Measurements from ENCODE around the gene GOLGA5. TPM values are rescaled to one million over a fixed set of nuclear protein-coding genes. Genes with fewer than 3 reads are reported as not detected.
"Not testable (repeated sequence)": the region's sequence is repeated elsewhere in the genome, so short reads cannot be mapped to it uniquely, and the experiment has no call there.

Gene GOLGA5, protein sequence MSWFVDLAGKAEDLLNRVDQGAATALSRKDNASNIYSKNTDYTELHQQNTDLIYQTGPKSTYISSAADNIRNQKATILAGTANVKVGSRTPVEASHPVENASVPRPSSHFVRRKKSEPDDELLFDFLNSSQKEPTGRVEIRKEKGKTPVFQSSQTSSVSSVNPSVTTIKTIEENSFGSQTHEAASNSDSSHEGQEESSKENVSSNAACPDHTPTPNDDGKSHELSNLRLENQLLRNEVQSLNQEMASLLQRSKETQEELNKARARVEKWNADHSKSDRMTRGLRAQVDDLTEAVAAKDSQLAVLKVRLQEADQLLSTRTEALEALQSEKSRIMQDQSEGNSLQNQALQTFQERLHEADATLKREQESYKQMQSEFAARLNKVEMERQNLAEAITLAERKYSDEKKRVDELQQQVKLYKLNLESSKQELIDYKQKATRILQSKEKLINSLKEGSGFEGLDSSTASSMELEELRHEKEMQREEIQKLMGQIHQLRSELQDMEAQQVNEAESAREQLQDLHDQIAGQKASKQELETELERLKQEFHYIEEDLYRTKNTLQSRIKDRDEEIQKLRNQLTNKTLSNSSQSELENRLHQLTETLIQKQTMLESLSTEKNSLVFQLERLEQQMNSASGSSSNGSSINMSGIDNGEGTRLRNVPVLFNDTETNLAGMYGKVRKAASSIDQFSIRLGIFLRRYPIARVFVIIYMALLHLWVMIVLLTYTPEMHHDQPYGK
- total RNA-seq, result 32.7 TPM

DNA sequence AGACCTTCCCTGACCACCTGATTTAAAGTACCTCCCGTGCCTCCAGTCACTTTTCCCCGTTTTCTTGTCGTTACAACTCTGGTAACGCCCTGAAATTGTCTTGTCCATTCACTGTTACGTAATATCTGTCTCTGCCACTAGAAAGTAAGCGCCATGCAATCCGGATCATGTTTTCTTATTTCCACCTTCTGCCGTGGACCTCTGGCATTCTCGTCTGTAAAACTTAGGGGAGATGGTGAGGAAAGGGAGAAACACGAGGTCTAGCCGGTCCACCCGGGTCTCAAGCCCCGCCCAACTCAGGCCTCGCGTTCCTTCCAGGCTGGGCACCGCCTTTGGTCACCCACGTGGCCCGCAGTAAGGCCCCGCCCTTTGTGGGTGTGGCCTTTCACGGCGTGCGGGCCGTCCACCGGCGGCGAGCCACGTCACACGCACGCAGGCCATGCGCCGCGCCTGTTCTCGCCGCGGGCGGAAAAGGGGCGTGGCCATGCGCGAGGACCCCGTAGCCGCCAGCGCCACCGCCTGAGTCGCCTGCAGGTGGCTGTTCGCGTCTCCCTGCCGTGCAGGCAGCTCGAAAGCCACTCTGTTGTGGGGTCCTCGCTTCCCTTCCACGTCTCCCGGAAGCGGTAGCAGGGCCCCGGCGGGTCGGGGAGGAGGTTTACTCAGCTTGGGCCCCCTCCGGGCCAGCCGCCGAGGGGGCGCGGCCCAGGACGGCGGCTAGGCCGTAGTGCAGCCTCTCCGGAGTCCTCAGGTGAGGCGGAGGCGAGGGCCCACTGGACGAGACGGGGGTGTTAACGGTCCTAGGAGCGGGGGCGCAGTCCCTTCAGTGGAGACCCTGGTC is at the start of gene GOLGA5:
GOLGA5 (plus strand) TSS at position 597 of the 838 bp plus-strand sequence. CDS start 3,133 bp downstream, outside the sequence.
- DNase-seq, result peak; percentile 97

DNA sequence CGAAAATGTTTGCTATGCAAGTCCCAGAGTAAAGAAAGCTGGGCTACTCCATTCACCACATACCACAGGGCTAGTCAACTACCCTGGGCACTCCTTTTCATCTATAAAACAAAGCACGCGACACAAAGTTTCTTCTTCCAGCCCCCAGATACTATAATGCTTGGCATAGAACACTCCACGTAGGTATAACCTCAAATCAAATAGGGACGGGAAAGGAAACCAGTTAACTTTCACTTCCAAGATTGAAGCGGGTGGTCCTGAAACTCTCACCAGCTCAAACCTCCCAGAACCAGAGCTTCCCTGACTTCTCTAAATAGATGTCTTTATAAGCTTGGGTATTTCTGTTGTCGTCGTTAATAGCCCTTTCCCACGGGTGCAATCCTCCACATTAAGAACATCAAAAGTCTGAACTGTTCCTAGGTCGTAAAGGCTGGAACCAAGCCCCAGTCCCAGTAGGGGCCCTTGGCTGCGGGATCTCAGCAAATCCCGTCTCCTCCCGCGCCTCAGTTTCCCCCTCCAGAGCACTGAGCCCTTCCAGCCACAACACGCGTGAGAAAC is 46.3 kb upstream of the GOLGA5 start:
- DNase-seq, result no peak

DNA sequence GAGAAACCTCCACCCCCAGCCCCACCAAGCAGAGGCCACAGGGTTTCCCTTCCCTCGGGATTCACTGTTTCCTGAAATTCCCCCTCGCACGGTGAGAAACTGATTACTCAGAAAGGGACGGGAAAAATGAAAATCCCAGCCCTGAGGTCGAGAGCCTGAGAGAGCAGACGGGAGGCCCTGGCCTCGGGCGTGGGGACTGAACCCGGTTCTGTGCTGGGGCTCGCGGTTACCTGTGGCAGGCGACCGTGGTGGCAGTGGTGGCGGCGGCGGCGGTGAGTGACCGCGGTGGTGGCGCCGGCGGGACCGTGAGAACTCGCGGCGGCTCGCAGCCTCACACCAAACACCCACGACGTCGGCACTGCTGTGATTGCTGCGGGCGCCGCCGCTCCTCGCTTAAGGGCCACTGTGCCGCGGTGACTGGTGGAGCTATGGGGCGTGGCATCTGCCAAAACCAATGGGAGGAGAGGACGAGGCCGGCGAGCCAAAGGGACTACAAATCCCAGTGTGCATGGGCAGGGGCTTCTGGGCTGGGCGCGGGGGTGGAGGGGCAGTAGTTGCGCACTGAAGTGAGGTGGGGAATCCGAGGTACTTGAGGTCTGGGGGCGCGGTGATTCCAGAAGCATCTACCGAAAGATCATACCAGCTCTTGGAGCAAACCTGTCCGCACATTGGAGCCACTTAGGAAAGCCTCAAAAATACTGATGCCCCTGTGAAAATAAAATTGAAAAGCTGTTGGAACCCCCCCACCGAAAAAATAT is 45.7 kb upstream of the GOLGA5 start, which contains the start of gene LGMN:
LGMN (minus strand) TSS at position 369 of the 758 bp plus-strand sequence. CDS start 15,841 bp downstream, outside the sequence.
- DNase-seq, result peak; percentile 88

DNA sequence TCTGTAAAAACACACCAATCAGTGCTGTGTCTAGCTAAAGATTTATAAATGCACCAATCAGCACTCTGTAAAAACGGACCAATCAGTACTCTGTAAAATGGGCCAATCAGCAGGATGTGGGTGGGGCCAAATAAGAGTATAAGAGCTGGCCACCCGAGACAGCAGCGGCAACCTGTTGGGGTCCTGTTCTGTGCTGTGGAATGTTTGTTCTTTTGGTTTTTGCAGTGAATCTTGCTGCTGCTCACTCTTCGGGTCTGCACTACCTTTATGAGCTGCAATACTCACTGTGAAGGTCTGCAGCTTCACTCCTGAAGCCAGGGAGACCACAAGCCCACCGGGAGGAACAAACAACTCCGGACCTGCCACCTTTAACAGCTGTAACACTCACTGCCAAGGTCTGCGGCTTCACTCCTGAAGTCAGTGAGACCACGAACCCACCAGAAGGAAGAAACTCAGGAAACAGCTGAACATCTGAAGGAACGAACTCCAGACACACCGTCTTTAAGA is 43.8 kb upstream of the GOLGA5 start:
- not testable (repeated sequence) for DNase-seq

DNA sequence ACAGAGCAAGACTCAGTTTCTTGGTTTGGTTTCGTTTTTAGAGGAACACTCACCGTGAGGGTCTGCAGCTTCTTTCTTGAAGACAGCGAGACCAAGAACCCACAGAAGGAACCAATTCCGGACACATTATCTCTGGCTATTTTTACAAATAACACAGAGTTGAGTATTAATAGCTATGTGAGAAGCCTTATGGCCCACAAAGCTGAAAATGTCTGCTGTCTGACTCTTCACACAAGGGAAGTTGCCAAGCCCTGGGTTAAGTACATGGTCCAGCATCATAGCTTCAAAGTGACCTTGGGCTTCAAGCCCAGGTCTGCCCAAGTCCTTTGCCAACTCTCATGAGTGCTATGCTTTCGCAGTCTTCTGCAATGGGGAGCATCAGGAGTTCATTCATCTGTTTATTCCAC is 43.1 kb upstream of the GOLGA5 start:
- DNase-seq, result no peak

DNA sequence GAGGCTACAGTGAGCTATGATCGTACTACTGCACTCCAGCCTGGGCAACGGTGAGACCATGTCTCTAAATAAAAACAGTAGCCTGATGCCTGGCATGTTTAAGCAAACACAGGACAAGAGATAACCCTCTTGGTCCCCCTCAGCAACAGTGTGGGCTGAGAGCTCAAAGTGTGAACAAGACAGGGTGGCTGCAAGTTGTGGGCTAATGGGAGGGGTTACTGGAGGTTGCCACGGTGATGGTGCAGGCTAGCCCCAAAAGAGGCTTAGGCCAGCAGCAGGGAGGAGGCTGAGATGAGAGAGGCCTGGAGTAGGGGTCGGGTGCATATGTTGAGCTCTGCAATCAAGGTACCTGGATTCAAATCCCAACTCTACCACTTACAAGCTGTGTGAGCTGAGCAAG is 42.3 kb upstream of the GOLGA5 start:
- DNase-seq, result no peak

DNA sequence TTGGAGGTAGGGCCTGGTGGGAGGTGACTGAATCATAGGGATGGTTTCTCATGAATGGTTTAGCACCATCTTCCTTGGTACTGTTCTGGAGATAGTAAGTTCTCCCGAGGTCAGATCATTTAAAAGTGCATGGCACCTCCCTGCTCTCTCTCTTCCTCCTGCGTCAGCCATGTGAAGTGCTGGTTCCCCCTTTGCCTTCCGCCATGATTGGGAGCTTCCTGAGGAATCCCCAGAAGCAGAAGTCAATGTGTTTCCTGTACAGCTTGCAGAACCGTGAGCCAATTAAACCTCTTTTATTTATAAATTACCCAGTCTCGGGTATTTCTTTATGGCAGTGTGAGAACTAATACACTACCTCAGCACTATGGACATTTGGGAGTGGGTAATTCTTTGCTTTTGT is 40.9 kb upstream of the GOLGA5 start:
- DNase-seq, result no peak

DNA sequence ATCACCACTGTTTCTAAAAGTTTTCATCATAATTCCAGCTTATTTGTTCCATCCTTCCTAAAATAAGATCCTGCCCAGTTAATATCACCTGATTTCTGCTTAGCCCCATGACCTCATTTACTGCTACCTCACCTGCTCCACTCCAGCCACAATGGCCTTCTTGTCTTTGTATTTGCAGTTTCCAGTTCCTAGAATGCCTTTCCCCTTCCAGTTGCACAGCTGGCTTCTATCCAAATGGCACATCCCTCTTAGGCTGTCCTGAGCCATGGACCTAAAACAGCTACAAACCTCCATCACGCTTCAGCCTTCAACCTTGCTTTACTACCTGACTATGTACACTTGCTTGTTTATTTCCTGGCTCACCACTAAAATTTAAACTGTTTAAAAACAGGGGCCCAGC is 39.1 kb upstream of the GOLGA5 start:
- no peak for DNase-seq

DNA sequence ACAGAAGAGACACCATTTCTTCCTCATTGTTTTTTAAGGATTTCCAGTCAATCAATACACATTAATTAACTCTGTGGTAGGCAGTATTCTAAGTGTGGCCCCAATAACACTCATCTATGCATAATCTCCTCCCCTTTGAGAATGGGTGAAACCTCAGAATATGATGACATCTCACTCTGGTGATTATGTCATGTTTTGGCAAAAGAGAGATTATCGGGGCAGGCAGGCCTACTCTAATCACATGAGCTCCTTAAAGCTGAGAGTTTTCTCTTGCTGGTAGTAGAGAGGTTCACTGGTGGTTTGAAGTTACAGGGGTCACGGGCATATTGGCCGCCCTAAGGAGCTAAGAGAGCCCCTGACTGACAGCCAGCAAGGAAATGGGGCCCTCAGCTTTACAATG is 38.6 kb upstream of the GOLGA5 start:
- no peak for DNase-seq

DNA sequence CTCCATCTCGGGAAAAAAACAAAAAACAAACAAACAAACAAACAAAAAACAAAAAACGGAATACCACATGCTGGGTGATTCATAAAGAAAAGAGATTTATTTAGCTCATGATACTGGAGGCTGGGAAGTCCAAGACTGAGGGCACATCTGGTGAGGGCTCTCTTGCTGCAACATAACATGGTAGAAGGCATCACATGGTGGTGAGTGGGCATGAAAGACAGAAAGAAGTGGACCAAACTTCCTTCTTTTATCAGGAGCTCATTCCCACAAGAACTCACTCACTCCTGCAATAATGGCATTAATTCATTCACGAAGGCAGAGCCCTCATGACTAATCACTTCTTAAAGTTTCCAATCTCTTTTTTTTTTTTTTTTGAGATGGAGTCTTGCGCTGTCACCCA is 37.7 kb upstream of the GOLGA5 start:
- no peak for DNase-seq

DNA sequence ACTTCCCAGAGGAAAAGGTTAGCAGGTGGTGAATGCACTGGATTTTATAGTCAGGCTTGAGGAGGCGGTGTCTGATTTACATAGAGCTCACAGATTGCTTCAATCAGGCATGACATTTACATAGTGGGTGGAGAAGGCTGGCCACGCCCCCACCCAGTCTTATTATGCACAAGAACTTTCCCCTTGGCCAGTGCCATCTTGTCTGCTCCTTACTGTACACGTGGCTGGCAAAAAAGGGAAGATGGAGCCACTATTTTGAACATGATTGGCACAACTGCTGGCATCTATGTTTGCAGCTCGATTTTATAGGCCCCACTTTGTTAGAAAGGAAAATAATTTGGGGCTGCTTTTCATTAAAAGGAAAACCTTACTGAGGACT is 34.8 kb upstream of the GOLGA5 start:
- DNase-seq, result no peak

DNA sequence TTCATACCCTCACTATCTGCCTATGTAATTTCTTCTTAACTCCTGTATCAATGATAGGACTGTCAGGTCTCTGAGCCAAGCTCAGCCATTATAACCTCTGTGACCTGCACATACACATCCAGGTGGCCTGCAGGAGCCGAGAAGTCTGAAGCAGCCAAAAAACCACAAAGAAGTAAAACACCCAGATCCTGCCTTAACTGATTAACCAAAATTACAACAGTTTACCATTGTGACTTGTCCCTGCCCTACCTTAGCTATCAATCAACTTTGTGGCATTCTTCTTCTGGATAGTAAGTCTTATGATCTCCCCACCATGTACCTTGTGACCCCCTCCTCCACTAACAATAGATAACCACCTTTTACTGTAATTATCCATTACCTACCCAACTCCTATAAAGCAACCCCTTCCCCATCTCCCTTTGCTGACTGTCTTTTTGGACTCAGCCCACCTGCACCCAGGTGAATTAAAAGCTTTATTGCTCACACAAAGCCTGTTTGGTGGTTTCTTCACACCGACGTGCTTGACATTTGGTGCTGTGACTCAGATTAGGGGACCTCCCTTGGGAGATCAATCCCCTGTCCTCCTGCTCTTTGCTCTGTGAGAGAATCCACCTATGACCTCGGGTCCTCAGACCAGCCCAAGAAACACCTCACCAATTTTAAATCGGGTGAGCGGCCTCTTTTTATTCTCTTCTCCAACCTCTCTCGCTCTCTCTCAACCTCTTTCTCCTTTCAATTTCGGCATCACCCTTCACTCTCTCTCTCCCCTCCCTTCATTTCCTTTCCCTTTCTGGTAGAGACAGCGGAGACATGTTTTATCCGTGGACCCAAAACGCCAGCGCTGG is 34.2 kb upstream of the GOLGA5 start:
- no peak for DNase-seq

DNA sequence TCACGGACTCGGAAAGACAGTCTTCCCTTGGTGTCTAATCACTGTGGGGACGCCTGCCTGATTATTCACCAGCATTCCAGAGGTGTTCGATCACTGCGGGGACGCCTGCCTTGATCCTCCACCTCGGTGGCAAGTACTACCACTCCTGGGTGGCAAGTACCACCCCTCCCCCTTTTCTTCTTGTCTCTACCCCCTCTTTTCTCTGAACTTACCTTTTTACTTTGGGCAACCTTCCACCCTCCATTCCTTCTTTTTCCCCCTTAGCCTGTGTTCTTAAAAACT is 33.6 kb upstream of the GOLGA5 start:
- DNase-seq, result no peak

DNA sequence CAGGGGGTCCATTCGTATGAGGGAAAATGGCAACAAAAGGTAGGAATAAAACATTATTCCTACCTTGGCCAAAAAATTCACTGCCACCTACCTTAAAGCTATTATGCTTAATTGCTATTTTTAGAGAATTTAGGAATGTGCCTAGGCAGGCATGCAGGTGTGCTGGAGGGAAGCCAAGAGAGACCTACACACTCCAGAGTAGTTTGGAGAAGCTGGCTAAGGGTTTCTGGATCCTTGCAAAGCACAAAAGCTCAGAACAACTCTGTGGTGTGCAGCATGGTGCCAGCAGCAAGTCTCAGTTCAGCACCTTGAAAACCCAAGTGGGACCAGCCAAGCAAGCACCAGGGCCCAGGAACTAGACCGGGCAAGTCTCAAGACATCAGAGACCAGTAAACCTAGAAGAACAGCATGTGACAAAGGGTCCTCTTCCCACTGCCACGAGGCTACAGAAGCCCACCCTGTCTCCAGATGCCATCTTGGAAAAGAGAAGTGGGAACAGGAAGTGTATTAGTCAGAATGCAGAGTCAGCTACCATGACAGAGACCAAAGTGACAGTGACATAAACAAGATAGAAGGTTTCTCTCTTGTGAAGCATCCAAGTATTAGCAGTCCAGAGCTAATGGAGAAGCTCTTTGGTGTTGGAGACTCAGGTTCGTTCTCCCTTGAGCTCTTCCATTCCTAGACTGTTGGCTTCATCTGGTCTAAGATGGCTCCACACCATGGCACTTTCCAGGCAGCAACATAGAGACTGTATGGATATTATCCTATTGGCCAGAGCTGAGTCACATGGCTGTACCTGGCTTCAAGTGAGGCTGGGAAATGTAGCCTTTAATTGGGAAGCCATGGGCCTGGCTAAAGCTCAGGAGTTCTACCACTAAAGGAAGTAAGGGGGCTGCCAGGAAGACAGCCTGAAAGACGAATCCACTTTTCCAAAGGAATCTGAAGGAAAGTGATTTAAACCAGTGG is 30.2 kb upstream of the GOLGA5 start:
- not testable (repeated sequence) for DNase-seq

DNA sequence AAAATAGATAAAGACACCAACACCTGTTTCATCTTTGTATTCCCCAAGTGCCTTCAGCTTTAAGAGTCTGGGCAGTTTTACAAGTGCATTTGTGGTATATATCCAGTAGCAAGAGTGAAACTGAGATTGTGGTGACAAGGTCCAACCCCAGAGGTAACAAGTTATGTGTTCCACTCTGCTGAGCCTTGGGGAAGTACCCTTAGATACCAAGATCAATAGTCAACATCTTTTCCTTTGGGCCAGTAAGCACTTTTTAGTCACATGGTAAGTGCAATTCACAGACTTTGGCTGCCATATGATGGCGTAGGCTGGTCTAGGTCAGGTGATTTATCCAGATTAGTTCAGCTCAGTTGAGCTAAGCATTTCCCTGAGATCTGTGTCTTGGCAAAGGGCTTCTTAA is 25.9 kb upstream of the GOLGA5 start:
- not testable (repeated sequence) for DNase-seq

DNA sequence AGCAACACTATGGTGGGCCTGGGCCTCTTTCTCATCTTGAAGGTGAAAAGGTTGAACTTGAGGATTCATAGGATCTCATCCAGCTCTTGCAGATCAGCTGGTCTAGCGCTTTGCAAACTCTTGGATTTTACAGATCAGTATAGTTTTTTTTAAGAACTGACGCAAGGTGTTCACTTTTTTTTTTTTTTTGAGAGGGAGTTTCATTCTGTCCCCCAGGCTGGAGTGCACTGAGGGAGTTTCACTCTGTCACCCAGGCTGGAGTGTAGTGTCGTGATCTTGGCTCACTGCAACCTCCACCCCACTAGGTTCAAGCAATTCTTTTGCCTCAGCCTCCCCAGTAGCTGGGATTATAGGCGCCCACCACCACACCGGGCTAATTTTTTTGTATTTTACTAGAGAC is 25.3 kb upstream of the GOLGA5 start:
- DNase-seq, result no peak

DNA sequence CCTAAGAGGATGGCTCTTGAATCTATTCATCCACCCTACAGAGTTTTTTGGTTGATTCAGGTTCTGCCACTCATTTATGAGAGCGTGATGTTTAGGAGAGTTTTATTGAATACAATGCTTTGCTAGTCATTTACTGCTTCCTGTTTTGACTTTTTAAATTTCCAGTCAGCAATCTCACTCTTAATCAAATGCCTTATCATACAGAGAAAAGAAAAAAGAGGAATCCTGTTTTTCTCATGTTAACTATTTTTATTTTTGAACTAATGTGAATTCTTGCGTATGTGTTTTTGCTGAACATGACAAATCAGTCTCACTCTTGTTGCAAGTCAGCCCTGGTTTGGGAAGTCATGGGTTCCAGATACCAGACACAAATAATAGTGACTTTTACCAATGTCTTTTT is 23.6 kb upstream of the GOLGA5 start:
- DNase-seq, result no peak

DNA sequence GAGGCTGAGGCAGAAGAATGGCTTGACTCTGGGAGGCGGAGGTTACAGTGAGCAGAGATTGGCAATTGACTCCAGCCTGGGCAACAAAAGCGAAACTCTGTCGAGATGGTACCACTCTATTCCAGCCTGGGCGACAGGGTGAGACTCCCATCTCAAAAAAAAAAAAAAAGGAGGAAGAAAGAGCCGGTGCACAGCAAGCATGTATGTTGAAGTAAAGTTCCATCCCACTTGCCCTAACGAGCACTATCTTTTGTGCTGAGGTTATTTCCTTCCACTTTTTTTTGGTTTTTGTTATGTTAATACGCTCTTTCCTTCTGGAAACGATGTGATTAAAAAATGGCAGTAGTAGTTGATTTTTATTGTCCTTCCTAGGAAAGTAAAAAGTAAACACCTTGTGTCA is 19.5 kb upstream of the GOLGA5 start:
- no peak for DNase-seq

DNA sequence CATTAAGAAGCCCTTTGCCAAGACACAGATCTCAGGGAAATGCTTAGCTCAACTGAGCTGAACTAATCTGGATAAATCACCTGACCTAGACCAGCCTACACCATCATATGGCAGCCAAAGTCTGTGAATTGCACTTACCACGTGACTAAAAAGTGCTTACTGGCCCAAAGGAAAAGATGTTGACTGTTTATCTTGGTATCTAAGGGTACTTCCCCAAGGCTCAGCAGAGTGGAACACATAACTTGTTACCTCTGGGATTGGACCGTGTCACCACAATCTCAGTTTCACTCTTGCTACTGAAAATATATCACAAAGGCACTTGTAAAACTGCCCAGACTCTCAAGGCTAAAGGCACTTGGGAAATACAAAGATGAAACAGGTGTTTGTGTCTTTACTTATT is 18.8 kb upstream of the GOLGA5 start:
- not testable (repeated sequence) for DNase-seq
